Gastrocnemius medialis (tissue), 4 donors: ENCODE results near the gene SMURF1.

ENCODE experiments used
- POLR2A ChIP-seq, 2 donors: fragments of 450-650 bp; IDR thresholded peaks; one replicate each; pipeline ENCODE4 v1.6.1; 2017; ENCODE audit warnings: antibody characterized with exemption in 2 of 2, mild to moderate bottlenecking in 2 of 2, moderate library complexity in 2 of 2
- TF ChIP-seq, protein P1 (sequence below), 5 experiments: fragments of 450-650 bp in 3 of 5; fragments of 200-600 bp in 2 of 5; sonication (generic) in 2 of 5; IDR thresholded peaks in 4 of 5; conservative IDR thresholded peaks in 1 of 5; 1 replicate in 4 of 5; 2 replicates in 1 of 5; pipeline ENCODE4 v1.5.1; 2016 to 2019; ENCODE audit warnings: antibody characterized with exemption in 5 of 5, mild to moderate bottlenecking in 3 of 5, moderate library complexity in 3 of 5

DNA sequence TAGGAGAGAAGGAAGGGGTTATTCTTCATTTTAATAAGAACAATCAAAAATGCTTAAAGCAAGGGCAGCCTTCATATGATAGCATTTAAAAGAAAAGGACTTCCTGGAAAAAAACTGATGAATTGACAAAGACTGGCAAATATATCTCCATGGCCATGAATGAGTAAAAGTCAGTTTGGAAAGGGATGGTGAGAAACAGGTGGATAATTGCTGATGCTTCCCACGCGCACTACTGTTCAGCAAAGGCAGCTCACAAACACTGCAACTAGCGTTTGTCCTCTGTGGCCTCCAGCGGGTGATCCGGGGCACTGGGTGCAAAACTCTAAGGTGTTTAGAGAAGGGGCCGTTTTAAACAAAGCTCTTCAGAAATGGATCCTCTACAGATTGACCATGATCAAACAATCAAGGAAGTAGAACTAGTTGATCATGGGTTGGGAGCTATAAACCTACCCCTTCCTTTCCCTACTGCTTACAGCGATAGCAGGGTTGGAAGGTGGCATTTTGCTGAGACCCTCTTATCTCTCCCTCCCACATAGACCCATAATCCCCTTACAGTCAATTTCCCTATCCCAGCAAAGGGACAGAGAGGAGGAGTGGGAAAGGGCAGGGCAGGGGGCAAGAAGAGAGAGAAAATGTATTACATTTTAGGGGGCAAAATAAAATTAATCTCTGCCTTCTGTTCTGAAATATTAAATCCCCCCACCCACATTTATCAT lies 53.8 kb downstream of the SMURF1 start:
- TF ChIP-seq POLR2A (IDR thresholded peaks at IDR 0.05): no peak
- TF ChIP-seq, protein P1, sequence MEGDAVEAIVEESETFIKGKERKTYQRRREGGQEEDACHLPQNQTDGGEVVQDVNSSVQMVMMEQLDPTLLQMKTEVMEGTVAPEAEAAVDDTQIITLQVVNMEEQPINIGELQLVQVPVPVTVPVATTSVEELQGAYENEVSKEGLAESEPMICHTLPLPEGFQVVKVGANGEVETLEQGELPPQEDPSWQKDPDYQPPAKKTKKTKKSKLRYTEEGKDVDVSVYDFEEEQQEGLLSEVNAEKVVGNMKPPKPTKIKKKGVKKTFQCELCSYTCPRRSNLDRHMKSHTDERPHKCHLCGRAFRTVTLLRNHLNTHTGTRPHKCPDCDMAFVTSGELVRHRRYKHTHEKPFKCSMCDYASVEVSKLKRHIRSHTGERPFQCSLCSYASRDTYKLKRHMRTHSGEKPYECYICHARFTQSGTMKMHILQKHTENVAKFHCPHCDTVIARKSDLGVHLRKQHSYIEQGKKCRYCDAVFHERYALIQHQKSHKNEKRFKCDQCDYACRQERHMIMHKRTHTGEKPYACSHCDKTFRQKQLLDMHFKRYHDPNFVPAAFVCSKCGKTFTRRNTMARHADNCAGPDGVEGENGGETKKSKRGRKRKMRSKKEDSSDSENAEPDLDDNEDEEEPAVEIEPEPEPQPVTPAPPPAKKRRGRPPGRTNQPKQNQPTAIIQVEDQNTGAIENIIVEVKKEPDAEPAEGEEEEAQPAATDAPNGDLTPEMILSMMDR (IDR thresholded peaks at IDR 0.05 in 4 of 5, conservative IDR thresholded peaks at IDR 0.05 in 1 of 5): no peak
